ENCODE measurements around the gene SYNC. TPM values are rescaled to one million over a fixed set of nuclear protein-coding genes. Genes with fewer than 3 reads are reported as not detected.

SYNC gene
- polyA plus RNA-seq, 3 donors = 0.05 TPM; not detected in 2

DNA sequence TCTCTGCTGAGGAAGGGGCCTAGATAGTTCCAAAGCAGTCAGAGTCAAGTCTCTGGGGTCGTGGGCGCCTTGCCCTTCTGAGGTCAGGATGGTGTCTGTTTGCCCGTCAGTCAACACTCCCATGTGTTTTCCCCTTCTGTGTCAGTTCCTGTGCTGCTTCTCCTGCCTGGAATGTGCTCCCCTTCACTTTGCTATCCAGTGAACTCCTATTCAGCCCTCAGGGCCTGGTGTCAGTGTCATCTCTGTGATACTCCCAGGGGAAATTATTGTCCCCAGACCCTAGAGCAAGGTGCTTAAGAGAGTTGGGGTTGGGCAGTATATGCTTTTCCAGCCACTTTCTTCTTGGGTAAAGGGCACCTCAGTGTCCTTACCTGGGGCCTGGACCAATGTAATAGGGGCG is 45.8 kb upstream of the SYNC start:
- H3K27me3 Mint-ChIP-seq (ENCODE audit: low read depth in 3 of 3) = peaks cover 5 to 14% (median 7%) of the 10 kb centered on the region in 3 donors
- intact Hi-C loops (cut with micrococcal nuclease) = no loop called here
- Histone ChIP-seq H3K4me2 (replicated peaks; ENCODE audit: extremely low read depth, low read length, poor library complexity, severe bottlenecking) (no peak overlapping the region), H3K4me3 (replicated peaks in 1 of 3; ENCODE audit: low read depth in 2 of 3, low read length in 3 of 3) (no peak overlapping the region), H3K9ac (ENCODE audit: insufficient read depth, low read length, poor library complexity, severe bottlenecking) (no peak overlapping the region), H3K79me2 (ENCODE audit: insufficient read depth, low read length) (no peaks in the 10 kb centered on the region), H4K20me1 (ENCODE audit: insufficient read depth, low read length) (peaks cover 3% of the 10 kb centered on the region), H3K27me3 (ENCODE audit: control insufficient read depth in 2 of 2, insufficient read depth in 2 of 2, low read length in 2 of 2) (peaks cover 0 to 2% of the 10 kb centered on the region in 2 donors), H3K27ac (ENCODE audit: low read depth in 1 of 2, low read length in 2 of 2) (no peak overlapping the region), H3K9me3 (replicated peaks in 1 of 2; ENCODE audit: control insufficient read depth in 1 of 2, insufficient read depth in 1 of 2, low read length in 2 of 2) (no peaks in the 10 kb centered on the region), H2AFZ (ENCODE audit: insufficient read depth, low read depth, low read length, poor library complexity, severe bottlenecking) (no peak overlapping the region), H3K4me1 (ENCODE audit: control insufficient read depth in 1 of 2, insufficient read depth in 2 of 2, low read length in 2 of 2) (peaks cover 2 to 5% of the 10 kb centered on the region in 2 donors), H3K36me3 (replicated peaks in 1 of 2; ENCODE audit: control insufficient read depth in 1 of 2, insufficient read depth in 2 of 2, low read length in 2 of 2) (no peaks in the 10 kb centered on the region)
- no peak for TF ChIP-seq CTCF (IDR thresholded peaks at IDR 0.05)
- no peak for DNase-seq
- peaks cover under 1% of the 10 kb centered on the region for H3K4me1 Mint-ChIP-seq
- WGBS (ENCODE audit: insufficient coverage) = 93% methylated on average over 3 of the region's 4 CpGs
- no peak overlapping the region for H3K4me3 Mint-ChIP-seq
- H3K36me3 Mint-ChIP-seq = peaks cover 4 to 9% of the 10 kb centered on the region in 2 donors
- peaks cover 0 to 2% (median 0%) of the 10 kb centered on the region in 7 donors for H3K9me3 Mint-ChIP-seq
- H3K27ac Mint-ChIP-seq = peak overlapping the region in 1 of 7 donors; percentile 66

GRCh38 chr1:32746130-32746529 is 43.6 kb upstream of the SYNC start:
- Histone ChIP-seq H3K4me2 (replicated peaks; ENCODE audit: extremely low read depth, low read length, poor library complexity, severe bottlenecking) (no peak overlapping the region), H3K4me3 (replicated peaks in 1 of 3; ENCODE audit: low read depth in 2 of 3, low read length in 3 of 3) (no peak overlapping the region), H3K9ac (ENCODE audit: insufficient read depth, low read length, poor library complexity, severe bottlenecking) (no peak overlapping the region), H3K27me3 (ENCODE audit: control insufficient read depth in 2 of 2, insufficient read depth in 2 of 2, low read length in 2 of 2) (peaks cover 0 to under 1% of the 10 kb centered on the region in 2 donors), H3K9me3 (replicated peaks in 1 of 2; ENCODE audit: control insufficient read depth in 1 of 2, insufficient read depth in 1 of 2, low read length in 2 of 2) (no peaks in the 10 kb centered on the region), H2AFZ (ENCODE audit: insufficient read depth, low read depth, low read length, poor library complexity, severe bottlenecking) (no peak overlapping the region), H3K79me2 (ENCODE audit: insufficient read depth, low read length) (no peaks in the 10 kb centered on the region), H4K20me1 (ENCODE audit: insufficient read depth, low read length) (no peaks in the 10 kb centered on the region), H3K36me3 (replicated peaks in 1 of 2; ENCODE audit: control insufficient read depth in 1 of 2, insufficient read depth in 2 of 2, low read length in 2 of 2) (no peaks in the 10 kb centered on the region), H3K4me1 (ENCODE audit: control insufficient read depth in 1 of 2, insufficient read depth in 2 of 2, low read length in 2 of 2) (peaks cover 15 to 21% of the 10 kb centered on the region in 2 donors), H3K27ac (ENCODE audit: low read depth in 1 of 2, low read length in 2 of 2) (no peak overlapping the region)
- H3K4me1 Mint-ChIP-seq = peaks cover 15% of the 10 kb centered on the region
- H3K27ac Mint-ChIP-seq = no peak overlapping the region
- peaks cover 0 to 8% (median 7%) of the 10 kb centered on the region in 3 donors for H3K27me3 Mint-ChIP-seq (ENCODE audit: low read depth in 3 of 3)
- TF ChIP-seq CTCF (IDR thresholded peaks at IDR 0.05) = no peak
- H3K36me3 Mint-ChIP-seq = peaks cover 0 to 6% of the 10 kb centered on the region in 2 donors
- intact Hi-C loops (cut with micrococcal nuclease) = no loop called here
- no peak overlapping the region for H3K4me3 Mint-ChIP-seq
- no peak for DNase-seq
- WGBS (ENCODE audit: insufficient coverage) = 50% methylated on average over 2 of the region's 9 CpGs
- peaks cover 0 to 2% (median 0%) of the 10 kb centered on the region in 7 donors for H3K9me3 Mint-ChIP-seq

All from CD14-positive monocyte (primary cell).